HepG2 (cell line): ENCODE measurements around the gene MS4A13. TPM values are rescaled to one million over a fixed set of nuclear protein-coding genes. Genes with fewer than 3 reads are reported as not detected.

ENCODE experiments used
- ATAC-seq: fragments of 200-7000 bp; cut with Tn5 transposase; 3 replicates; pipeline ENCODE4 v1.9.1; 2020; ENCODE audit warnings: mild to moderate bottlenecking, moderate library complexity
- BruUV-seq: library from RNA; stranded (reverse); fragments of 400-500 nt; replicated peaks from 2 replicates; lab custom pipeline; 2021; lab: Mats Ljungman, UMichigan
- CTCF ChIA-PET: fragments of 300-600 bp; formaldehyde crosslinking; extraction: SDS; loops from one replicate; lab custom pipeline; 2021; ENCODE audit warnings: low total read pairs, inconsistent platforms, low intra/inter-chr PET ratio; lab: Yijun Ruan, JAX
- POLR2A ChIA-PET: fragments of 350-600 bp; sonication (Branson Sonifier 250); formaldehyde crosslinking; loops from one replicate; lab custom pipeline; 2020; ENCODE audit warnings: antibody characterized with exemption, inconsistent platforms; lab: Yijun Ruan, JAX
- DNase-seq: peaks from one replicate; pipeline ENCODE4 v3.0.0-alpha.2; 2015; ENCODE audit warnings: low spot score
- FAIRE-seq: peaks from 3 replicates; lab custom pipeline; 2011; peaks lifted over from hg19 to GRCh38; lab: Jason Lieb, UNC
- H2AFZ ChIP-seq: one replicate; pipeline ENCODE4 v1.6.1; 2011; ENCODE audit warnings: low read length, inconsistent platforms
- H3K27ac ChIP-seq: fragments of 300-600 bp; 3 replicates; pipeline ENCODE4 v1.8.0; 2011; ENCODE audit warnings: mixed run types, mild to moderate bottlenecking, mixed read lengths, low read length, inconsistent platforms; ENCODE audit not compliant: insufficient read depth; ENCODE audit errors: extremely low read length
- H3K27me3 ChIP-seq, 2 experiments: fragments of 200-600 bp in 1 of 2; 2 replicates in 1 of 2; 3 replicates in 1 of 2; pipeline versions ENCODE4 v1.6.0 to v1.8.0; 2011; ENCODE audit warnings: low read length in 2 of 2, mild to moderate bottlenecking in 2 of 2, moderate library complexity in 2 of 2, inconsistent platforms in 1 of 2; ENCODE audit not compliant: insufficient read depth in 2 of 2, control insufficient read depth in 1 of 2
- H3K36me3 ChIP-seq, 2 experiments: fragments of 200-600 bp in 1 of 2; replicated peaks in 1 of 2; 2 replicates in 1 of 2; 3 replicates in 1 of 2; pipeline versions ENCODE4 v1.5.1 to v1.8.0; 2011; ENCODE audit warnings: low read length in 2 of 2, inconsistent platforms in 1 of 2; ENCODE audit not compliant: insufficient read depth in 2 of 2, control insufficient read depth in 1 of 2
- H3K4me1 ChIP-seq: 2 replicates; pipeline ENCODE4 v1.5.1; 2012; ENCODE audit warnings: low read length, inconsistent platforms; ENCODE audit not compliant: insufficient read depth
- H3K4me2 ChIP-seq: 2 replicates; pipeline ENCODE4 v1.6.0; 2011; ENCODE audit warnings: low read depth, low read length, inconsistent platforms
- H3K4me3 ChIP-seq, 3 experiments: fragments of 200-600 bp in 1 of 3; sonication (generic), shearing (Covaris generic) in 1 of 3; replicated peaks in 1 of 3; 2 replicates each; pipeline ENCODE4 v1.5.1; 2011 to 2016; ENCODE audit warnings: low read length in 3 of 3, inconsistent platforms in 2 of 3, low read depth in 2 of 3, mild to moderate bottlenecking in 2 of 3, control low read depth in 1 of 3, mixed read lengths in 1 of 3; ENCODE audit not compliant: insufficient read depth in 1 of 3
- H3K79me2 ChIP-seq: one replicate; pipeline ENCODE4 v1.6.1; 2011; ENCODE audit warnings: low read length, inconsistent platforms; ENCODE audit not compliant: insufficient read depth
- H3K9ac ChIP-seq: 2 replicates; pipeline ENCODE4 v1.6.0; 2011; ENCODE audit warnings: mild to moderate bottlenecking, low read depth, low read length, inconsistent platforms; ENCODE audit not compliant: insufficient read depth
- H3K9me3 ChIP-seq: 2 replicates; pipeline ENCODE4 v1.5.1; 2012; ENCODE audit warnings: mild to moderate bottlenecking, low read length
- H4K20me1 ChIP-seq: 2 replicates; pipeline ENCODE4 v1.6.0; 2011; ENCODE audit warnings: inconsistent platforms, mild to moderate bottlenecking, low read length, moderate library complexity; ENCODE audit not compliant: insufficient read depth
- CREB1 ChIP-seq, 2 experiments: fragments of 450-650 bp in 1 of 2; IDR thresholded peaks; 2 replicates each; pipeline ENCODE4 v1.6.1; 2016 to 2017; ENCODE audit warnings: control low read depth in 1 of 2, mild to moderate bottlenecking in 1 of 2, missing compliant biosample characterization in 1 of 2, missing genetic modification characterization in 1 of 2
- DR1 ChIP-seq: sonication (generic); formaldehyde crosslinking; IDR thresholded peaks from 2 replicates; pipeline ENCODE4 v1.8.0; 2021; ENCODE audit warnings: mild to moderate bottlenecking, missing genetic modification reagents, inconsistent platforms
- EP300 ChIP-seq, 3 experiments: sonication (generic) in 1 of 3; formaldehyde crosslinking in 1 of 3; IDR thresholded peaks; 2 replicates each; pipeline versions ENCODE4 v1.5.1 to v1.6.1; 2011 to 2020; ENCODE audit warnings: low read depth in 2 of 3, low read length in 2 of 3, borderline replicate concordance in 1 of 3, improper control_type of control experiment in 1 of 3, mild to moderate bottlenecking in 1 of 3, missing genetic modification reagents in 1 of 3, moderate library complexity in 1 of 3
- FOSL1 ChIP-seq: sonication (generic); formaldehyde crosslinking; IDR thresholded peaks from 2 replicates; pipeline ENCODE4 v1.9.0; 2021; ENCODE audit warnings: missing genetic modification reagents, borderline replicate concordance
- FOXP4 ChIP-seq: sonication (generic); formaldehyde crosslinking; IDR thresholded peaks from 2 replicates; pipeline ENCODE4 v1.4.0; 2020; ENCODE audit warnings: missing genetic modification reagents
- KDM4B ChIP-seq: sonication (generic); formaldehyde crosslinking; IDR thresholded peaks from 2 replicates; pipeline ENCODE4 v1.4.0; 2020; ENCODE audit warnings: missing genetic modification reagents
- NFKBIZ ChIP-seq: IDR thresholded peaks from 2 replicates; pipeline ENCODE4 v1.6.1; 2018; ENCODE audit warnings: missing genetic modification reagents, missing compliant biosample characterization
- NFRKB ChIP-seq: fragments of 450-650 bp; IDR thresholded peaks from 2 replicates; pipeline ENCODE4 v1.6.1; 2017
- ZNF44 ChIP-seq: sonication (generic); formaldehyde crosslinking; IDR thresholded peaks from 2 replicates; pipeline ENCODE4 v1.5.1; 2020; ENCODE audit warnings: mild to moderate bottlenecking, missing genetic modification reagents
- ZNF782 ChIP-seq: sonication (generic); formaldehyde crosslinking; IDR thresholded peaks from 2 replicates; pipeline ENCODE4 v1.4.0; 2020; ENCODE audit warnings: missing genetic modification reagents, mild to moderate bottlenecking, borderline replicate concordance
- WGBS: methylation state at CpG from one replicate; pipeline ENCODE4 v1.1.6; 2017; ENCODE audit warnings: low lambda C conversion rate; 5-methylcytosine and 5-hydroxymethylcytosine counted together
- in situ Hi-C: cut with HindIII; loops from 2 replicates; pipeline ENCODE4 v1.10.0; 2017; ENCODE audit warnings: low pct_unique_long_range_greater_than_20kb; ENCODE audit not compliant: extremely low pct_ligation_motif_present
- intact Hi-C: fragments of 100-400 bp; cut with micrococcal nuclease; formaldehyde crosslinking; loops from one replicate; pipeline ENCODE4 v1.10.0; 2022; ENCODE audit not compliant: unreplicated experiment
- polyA plus RNA-seq, 8 experiments: library from polyadenylated mRNA; depleted of rRNA in 3 of 8; stranded (reverse) in 7 of 8; unstranded in 1 of 8; fragments of >200 nt; fragmentation: Illumina TruSeq in 4 of 8; extraction: Trizol in 4 of 8; gene quantifications; 2 replicates each; pipeline versions ENCODE4 v1.2.1 to v1.2.3, GENCODE V29; 2011 to 2016; ENCODE audit warnings: low read depth in 4 of 8, missing spikeins in 1 of 8, mixed read lengths in 1 of 8; ENCODE audit not compliant: insufficient read depth in 1 of 8
- total RNA-seq, 5 experiments: library from RNA; depleted of rRNA; stranded (reverse); fragments of >200 nt; fragmentation: Illumina TruSeq; extraction: Trizol; gene quantifications; 2 replicates each; pipeline ENCODE4 v1.2.3, GENCODE V29; 2016; ENCODE audit warnings: low read depth in 1 of 5

The MS4A13 gene
- total and polyA plus RNA-seq, 2 of the 13 experiments (the other 11 are each of a cell fraction or from before 2014, with no cell fraction given) = not detected

- no peak for TF ChIP-seq ZNF44 (CRISPR knock-in tag)
These were observed 29.2 kb upstream of the MS4A13 start (continued) for GRCh38 chr11:60485987-60486386.

- no TSS peak for BruUV-seq
- DNase-seq = no peak
- in situ Hi-C loops (loop anchor here (25.0 kb wide), 1 partner anchor 155 kb away; the partner anchor contains the start of gene MS4A6E), intact Hi-C loops (no loop called here)
- Histone ChIP-seq H3K27me3 (0 out of 5 replicates have a peak, but pooled peaks cover 0 to 3% of the 10 kb centered on the region in 2 experiments), H3K79me2 (no peaks in the 10 kb centered on the region), H3K4me3 (no peak within 1 kb of the TSS), H2AFZ (no peak within 1 kb of the TSS), H3K27ac (no peak within 1 kb of the TSS), H3K36me3 (no peaks in the 10 kb centered on the region), H3K4me1 (no peaks in the 10 kb centered on the region), H3K9ac (no peak within 1 kb of the TSS), H3K4me2 (no peak within 1 kb of the TSS), H3K9me3 (no peaks in the 10 kb centered on the region), H4K20me1 (no peaks in the 10 kb centered on the region)
- no peak for FAIRE-seq
- WGBS = 22% methylated on average over 4 of the region's 4 CpGs
- ChIA-PET CTCF (no interaction called here), POLR2A (no interaction called here)
- no peak for ATAC-seq
- TF ChIP-seq FOXP4 (CRISPR knock-in tag) (no peak), FOSL1 (CRISPR knock-in tag) (no peak), KDM4B (no peak), CREB1 (IDR thresholded peaks at IDR 0.05) (no peak), CREB1 (CRISPR knock-in tag; IDR thresholded peaks at IDR 0.05) (no peak), EP300 (IDR thresholded peaks at IDR 0.05; ENCODE audit: low read depth in 2 of 2, low read length in 2 of 2) (no peak), EP300 (CRISPR knock-in tag; IDR thresholded peaks at IDR 0.05; ENCODE audit: borderline replicate concordance) (no peak), DR1 (CRISPR knock-in tag) (no peak), ZNF782 (CRISPR knock-in tag) (no peak), NFRKB (no peak), NFKBIZ (no peak)
These were observed 22.6 kb upstream of the MS4A13 start, which contains the start of gene MS4A12 for GRCh38 chr11:60492488-60493009. TSS of gene MS4A12 (plus strand) at chr11:60492778. CDS start at chr11:60497319, 4,541 bp downstream.
